GM19351 (cell line): ENCODE data around the gene HAUS5.
"Not testable (repeated sequence)": the region's sequence is repeated elsewhere in the genome, so short reads cannot be mapped to it uniquely, and the experiment has no call there.

ENCODE experiments used
- ATAC-seq: cut with Tn5 transposase; IDR thresholded peaks from one replicate; pipeline ENCODE4 v1.9.1; 2021; ENCODE audit warnings: mild to moderate bottlenecking, moderate library complexity; ENCODE audit not compliant: unreplicated experiment

HAUS5 gene

GRCh38 chr19:35641515-35642151 lies 29.1 kb downstream of the HAUS5 start, which contains the start of gene ETV2:
TSS of gene ETV2 (plus strand) at chr19:35641745. CDS start at chr19:35642461, 716 bp downstream.
- no peak for ATAC-seq

- no peak for ATAC-seq
Observed at GRCh38 chr19:35642312-35642711, 29.8 kb downstream of the HAUS5 start.

- ATAC-seq: no peak
Observed at GRCh38 chr19:35642798-35643254, 30.3 kb downstream of the HAUS5 start.

GRCh38 chr19:35643255-35644205 lies 31.0 kb downstream of the HAUS5 start:
- ATAC-seq: peak; percentile 30

- ATAC-seq: peak; percentile 75
Observed at GRCh38 chr19:35644206-35644986, 31.9 kb downstream of the HAUS5 start.

- ATAC-seq: no peak
Observed at GRCh38 chr19:35644987-35645679, 32.6 kb downstream of the HAUS5 start.

- no peak for ATAC-seq
Observed at GRCh38 chr19:35645680-35646511, 33.4 kb downstream of the HAUS5 start.

- ATAC-seq: peak; percentile 60
Observed at GRCh38 chr19:35648017-35648961, 35.8 kb downstream of the HAUS5 start, which contains the start of gene COX6B1. TSS of gene COX6B1 (plus strand) at chr19:35648323. CDS start at chr19:35651244, 2,921 bp downstream.

- no peak for ATAC-seq
Observed at GRCh38 chr19:35650581-35650980, 38.0 kb downstream of the HAUS5 start.

- not testable (repeated sequence) for ATAC-seq
Observed at GRCh38 chr19:35654828-35655227, 42.3 kb downstream of the HAUS5 start.

- ATAC-seq: no peak
Observed at GRCh38 chr19:35655600-35655999, 43.1 kb downstream of the HAUS5 start.

- ATAC-seq: no peak
Observed at GRCh38 chr19:35656700-35657099, 44.2 kb downstream of the HAUS5 start.

- no peak for ATAC-seq
Observed at GRCh38 chr19:35657904-35658700, 45.6 kb downstream of the HAUS5 start.

GRCh38 chr19:35661995-35662340 lies 49.4 kb downstream of the HAUS5 start:
- ATAC-seq: no peak

GRCh38 chr19:35663981-35664380 lies 51.4 kb downstream of the HAUS5 start:
- no peak for ATAC-seq

GRCh38 chr19:35665157-35665556 lies 52.6 kb downstream of the HAUS5 start:
- no peak for ATAC-seq

GRCh38 chr19:35665604-35666003 lies 53.1 kb downstream of the HAUS5 start:
- ATAC-seq: no peak
